GM10248 (cell line): ENCODE results near the gene SVIL.

Source experiments
- CTCF ChIA-PET: fragments of 300-600 bp; sonication (Branson Sonifier 250); formaldehyde crosslinking; extraction: SDS; loops from one replicate; lab custom pipeline; 2021; ENCODE audit warnings: antibody characterized with exemption; lab: Yijun Ruan, JAX
- POLR2A ChIA-PET: fragments of 350-650 bp; sonication (Branson Sonifier 250); formaldehyde crosslinking; extraction: SDS; loops from one replicate; lab custom pipeline; 2020; ENCODE audit warnings: antibody characterized with exemption; lab: Yijun Ruan, JAX
- DNase-seq: peaks from one replicate; pipeline ENCODE4 v3.0.0; 2012; ENCODE audit errors: extremely low spot score
- TF ChIP-seq, protein P1 (sequence below): IDR thresholded peaks from 2 replicates; pipeline ENCODE4 v1.5.1; 2012; ENCODE audit warnings: mild to moderate bottlenecking, low read depth; ENCODE audit errors: extremely low read depth, missing control alignments, control extremely low read depth

SVIL gene

DNA sequence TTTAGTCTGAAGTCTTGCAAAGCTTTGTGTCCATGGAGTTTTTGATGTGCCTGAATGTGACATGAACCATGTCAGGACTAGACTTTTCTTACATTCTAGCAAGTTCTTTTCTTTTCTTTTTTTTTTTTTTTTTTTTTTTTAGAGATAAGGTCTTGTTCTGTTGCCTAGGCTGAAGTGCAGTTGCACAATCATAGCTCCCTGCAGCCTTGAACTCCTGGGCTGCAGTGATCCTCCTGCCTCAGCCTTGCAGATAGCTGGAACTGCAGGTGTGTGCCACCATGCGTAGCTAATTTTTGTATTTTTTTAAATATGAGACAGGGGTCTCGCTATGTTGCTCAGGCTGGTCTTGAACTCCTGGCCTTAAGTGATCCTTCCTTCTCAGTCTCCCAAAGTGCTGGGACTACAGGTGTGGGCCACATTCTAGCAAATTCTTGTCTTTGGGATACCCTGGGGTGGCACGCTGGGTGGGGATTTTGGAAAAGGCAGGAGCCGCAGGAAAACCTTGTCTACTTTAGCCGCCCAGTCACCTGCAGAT, 152.8 kb downstream of the SVIL start:
- POLR2A ChIA-PET, result no interaction called here
- TF ChIP-seq, protein P1, sequence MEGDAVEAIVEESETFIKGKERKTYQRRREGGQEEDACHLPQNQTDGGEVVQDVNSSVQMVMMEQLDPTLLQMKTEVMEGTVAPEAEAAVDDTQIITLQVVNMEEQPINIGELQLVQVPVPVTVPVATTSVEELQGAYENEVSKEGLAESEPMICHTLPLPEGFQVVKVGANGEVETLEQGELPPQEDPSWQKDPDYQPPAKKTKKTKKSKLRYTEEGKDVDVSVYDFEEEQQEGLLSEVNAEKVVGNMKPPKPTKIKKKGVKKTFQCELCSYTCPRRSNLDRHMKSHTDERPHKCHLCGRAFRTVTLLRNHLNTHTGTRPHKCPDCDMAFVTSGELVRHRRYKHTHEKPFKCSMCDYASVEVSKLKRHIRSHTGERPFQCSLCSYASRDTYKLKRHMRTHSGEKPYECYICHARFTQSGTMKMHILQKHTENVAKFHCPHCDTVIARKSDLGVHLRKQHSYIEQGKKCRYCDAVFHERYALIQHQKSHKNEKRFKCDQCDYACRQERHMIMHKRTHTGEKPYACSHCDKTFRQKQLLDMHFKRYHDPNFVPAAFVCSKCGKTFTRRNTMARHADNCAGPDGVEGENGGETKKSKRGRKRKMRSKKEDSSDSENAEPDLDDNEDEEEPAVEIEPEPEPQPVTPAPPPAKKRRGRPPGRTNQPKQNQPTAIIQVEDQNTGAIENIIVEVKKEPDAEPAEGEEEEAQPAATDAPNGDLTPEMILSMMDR, result no peak
- no peak for DNase-seq
- CTCF ChIA-PET, result interaction anchor here (1.1 to 4.0 kb wide), 4 partner anchors 10 to 31 kb away, joined by 3 to 15 read pairs (median 4); no protein-coding TSS in a partner anchor

DNA sequence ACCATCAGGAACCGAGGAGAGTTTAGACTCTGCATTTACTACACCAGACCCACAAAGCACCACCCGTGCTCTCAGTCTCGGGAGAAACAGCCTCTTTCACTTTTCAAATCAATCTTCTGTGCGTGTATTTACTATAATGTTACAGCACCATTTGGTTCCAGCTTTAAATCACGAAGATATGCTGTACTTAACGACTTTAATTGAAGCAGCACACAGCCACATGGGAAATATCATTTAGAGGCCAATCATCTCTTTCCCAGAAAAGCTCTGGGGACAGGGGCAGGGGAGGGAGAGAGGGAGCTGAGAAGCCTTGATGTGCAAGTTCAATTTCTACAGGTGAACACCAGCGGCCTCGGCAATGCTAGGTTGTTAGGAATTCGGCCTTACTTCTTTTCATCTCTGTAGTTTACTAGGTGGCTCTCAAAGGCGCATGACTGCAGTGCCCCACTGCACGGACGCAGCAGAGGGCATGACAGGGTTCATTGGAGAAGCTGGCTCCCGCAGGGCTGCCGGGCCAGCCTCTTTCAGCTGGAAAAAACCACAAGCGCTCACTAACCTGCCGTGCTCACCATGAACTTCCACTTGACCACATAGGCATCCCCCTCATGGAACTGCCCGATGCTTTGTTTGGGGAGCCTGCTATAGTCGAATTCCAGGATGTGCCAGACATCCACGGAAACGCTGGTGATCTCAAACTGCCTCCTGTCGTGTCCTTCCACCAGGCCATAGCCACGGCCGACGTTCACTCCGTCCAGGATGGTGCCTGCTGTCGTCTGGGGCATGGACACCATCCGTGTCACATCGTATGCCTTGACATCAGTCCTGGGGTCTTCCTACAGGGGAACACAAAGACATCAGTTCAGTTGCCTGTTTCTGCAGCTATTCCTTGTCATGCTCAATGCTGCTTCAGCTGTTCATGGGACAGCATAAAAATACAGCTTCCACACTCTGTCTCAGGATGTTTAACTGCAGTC, 154.5 kb downstream of the SVIL start:
- ChIA-PET CTCF (interaction anchor here (4.0 kb wide), 1 partner anchor 16 kb away, joined by 15 read pairs; no protein-coding TSS in a partner anchor), POLR2A (no interaction called here)
- TF ChIP-seq, protein P1, result no peak
- no peak for DNase-seq

DNA sequence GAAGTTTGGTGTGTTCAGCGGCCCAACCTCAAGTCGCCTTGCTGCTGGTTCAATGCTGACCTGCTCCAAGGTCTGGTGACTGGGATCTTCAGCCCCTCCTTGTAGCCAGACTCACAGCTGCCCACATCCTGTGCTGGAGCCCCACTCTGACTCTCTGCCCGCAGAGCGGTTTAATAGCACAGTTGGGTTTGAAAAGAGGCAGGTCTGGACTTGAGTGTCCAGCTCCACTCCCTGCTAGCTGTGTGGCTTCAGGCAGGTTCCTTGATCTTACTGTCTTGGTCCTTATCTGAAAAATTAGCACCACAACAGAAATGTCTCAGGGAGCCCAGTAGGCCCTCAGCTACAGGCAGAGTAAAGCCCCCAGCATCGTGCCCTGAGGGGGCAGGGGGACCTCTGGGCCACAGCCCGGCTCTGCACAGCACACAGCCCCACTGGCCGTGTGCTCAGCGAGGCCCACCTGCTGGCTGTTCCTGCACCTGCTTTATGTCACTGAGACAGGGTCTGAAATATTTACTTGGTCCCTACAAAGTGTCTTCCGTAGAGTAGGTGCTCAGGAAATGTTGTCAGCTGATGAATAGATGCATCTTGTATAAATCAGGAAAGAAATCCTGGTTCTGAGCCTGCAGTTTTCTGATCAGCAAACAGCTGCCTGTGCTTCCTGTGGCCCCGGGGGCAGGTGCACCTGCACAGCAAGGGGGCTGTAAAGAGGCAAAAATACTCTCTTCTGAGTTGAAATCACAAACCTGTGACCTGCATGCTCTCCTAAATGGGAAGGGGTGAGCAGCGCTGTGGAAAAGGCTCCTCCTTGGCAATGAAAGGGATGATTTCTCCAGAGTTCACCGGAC, 155.5 kb downstream of the SVIL start:
- no peak for DNase-seq
- TF ChIP-seq, protein P1, result no peak
- CTCF ChIA-PET, result interaction anchor here (0.9 to 1.7 kb wide), 4 partner anchors 8 to 30 kb away, joined by 3 to 5 read pairs (median 4); no protein-coding TSS in a partner anchor
- POLR2A ChIA-PET, result no interaction called here

DNA sequence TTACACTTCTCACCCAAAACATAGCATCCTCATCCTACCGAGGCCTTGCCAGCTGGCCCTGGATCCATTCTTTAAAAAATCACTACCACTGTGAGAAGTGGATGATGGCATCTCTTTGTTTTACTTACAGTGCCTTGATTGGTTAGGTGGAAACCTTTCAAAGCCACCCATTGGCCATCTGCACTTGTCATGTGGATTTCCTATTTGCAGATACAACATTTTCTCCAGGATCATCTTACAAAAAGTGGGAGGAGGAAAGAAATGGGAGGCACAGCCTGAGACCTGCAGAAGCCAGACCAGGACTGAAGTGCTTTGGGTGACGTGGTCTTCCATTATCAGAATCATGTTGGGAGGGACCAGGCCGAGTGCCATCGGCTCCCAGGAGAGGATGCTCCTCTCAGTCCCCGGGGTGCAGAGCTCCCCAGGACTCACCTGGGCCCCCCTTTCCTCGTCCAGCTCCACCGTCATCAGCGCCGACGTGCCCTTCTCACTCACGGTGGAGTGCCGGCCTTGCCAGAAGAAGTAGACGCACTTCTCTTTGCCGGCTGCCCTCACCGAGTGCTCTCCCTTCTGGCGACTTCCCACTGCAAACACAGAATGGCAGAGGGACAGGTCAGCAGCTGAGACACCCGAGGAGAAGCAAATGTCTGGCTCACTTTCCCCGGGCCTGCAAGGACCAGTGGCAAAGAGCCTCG, 161.2 kb downstream of the SVIL start:
- CTCF ChIA-PET, result interaction anchor here (1.0 kb wide), 1 partner anchor 30 kb away, joined by 3 read pairs; no protein-coding TSS in a partner anchor
- no peak for DNase-seq
- TF ChIP-seq, protein P1, result no peak

DNA sequence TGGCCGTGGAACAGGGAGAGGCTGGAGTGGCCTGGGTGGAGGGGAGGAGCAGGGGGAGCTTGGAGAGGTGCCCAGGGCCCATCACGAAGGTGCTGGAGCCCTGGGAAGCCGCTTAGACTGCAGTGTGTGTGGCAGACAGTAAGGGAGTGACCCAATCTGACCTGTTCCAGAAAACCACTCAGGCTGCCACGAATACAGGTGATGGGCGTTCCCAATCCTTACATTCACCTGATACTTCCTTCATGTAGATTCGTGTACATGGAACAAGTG, 161.7 kb downstream of the SVIL start:
- ChIA-PET POLR2A (no interaction called here), CTCF (no interaction called here)

More for the DNA sequence above, 161.2 kb downstream of the SVIL start:
- POLR2A ChIA-PET, result no interaction called here

More for the DNA sequence above, 161.7 kb downstream of the SVIL start:
- no peak for DNase-seq
- TF ChIP-seq, protein P1, result no peak
